ENCODE results near the gene MDM2. TPM values are rescaled to one million over a fixed set of nuclear protein-coding genes. Genes with fewer than 3 reads are reported as not detected.
A peak's percentile ranks its signal among the peaks of the same experiment; 100 is the strongest.

MDM2 gene
- 10 to 100 TPM; 21.9 to 93.4 TPM for polyA plus RNA-seq

DNA sequence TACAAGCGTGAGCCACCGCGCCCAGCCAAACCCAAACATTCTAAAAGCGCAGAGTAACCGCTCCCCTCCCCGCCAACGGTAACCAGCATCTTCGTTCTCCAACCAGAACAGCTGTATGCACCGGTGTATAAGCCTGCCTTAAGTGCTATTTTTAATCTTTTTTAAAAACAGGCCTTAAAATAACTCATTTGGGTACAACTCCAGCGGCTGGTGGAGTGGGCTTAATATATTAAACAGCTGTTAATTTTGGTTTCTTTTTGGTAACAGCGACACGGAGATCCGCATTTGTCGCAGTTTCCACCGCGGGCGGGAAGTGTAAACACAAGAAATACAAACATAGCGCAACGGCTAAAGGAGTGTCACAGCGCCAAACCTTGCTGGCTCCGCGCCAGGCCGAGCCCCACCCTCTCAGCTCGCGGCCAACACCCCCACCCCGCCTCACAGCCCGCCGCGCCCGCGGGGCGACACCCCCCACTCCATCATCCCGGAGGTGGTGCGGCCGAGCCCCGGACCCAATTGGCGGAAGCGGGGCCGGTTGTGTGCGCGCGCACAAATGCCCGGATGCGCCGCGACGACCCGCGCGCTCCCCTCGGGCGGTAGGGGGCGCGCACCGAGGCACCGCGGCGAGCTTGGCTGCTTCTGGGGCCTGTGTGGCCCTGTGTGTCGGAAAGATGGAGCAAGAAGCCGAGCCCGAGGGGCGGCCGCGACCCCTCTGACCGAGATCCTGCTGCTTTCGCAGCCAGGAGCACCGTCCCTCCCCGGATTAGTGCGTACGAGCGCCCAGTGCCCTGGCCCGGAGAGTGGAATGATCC lies at the start of gene MDM2:
Gene MDM2 (plus strand): TSS at position 602 of the 812 bp plus-strand sequence. CDS start 301 bp downstream, outside the sequence.
- H3K9me3 ChIP-seq (ENCODE audit: control insufficient read depth in 2 of 2, insufficient read depth in 1 of 2, low read depth in 1 of 2, low read length in 1 of 2) = no peaks in the 10 kb centered on the region
- 1% methylated on average over 72 of the region's 72 CpGs for WGBS, 2 donors
- H3K27ac ChIP-seq (ENCODE audit: low read depth in 2 of 2, low read length in 1 of 2) = peak within 1 kb of the TSS; percentile 99 to 100
- H3K4me1 ChIP-seq (ENCODE audit: control insufficient read depth in 2 of 2, insufficient read depth in 2 of 2, low read length in 1 of 2) = no peaks in the 10 kb centered on the region
- H3K36me3 ChIP-seq (ENCODE audit: control insufficient read depth in 2 of 2, insufficient read depth in 2 of 2, low read length in 1 of 2) = no peaks in the 10 kb centered on the region
- H3K4me3 ChIP-seq (ENCODE audit: low read depth in 1 of 2, low read length in 2 of 2) = peak within 1 kb of the TSS; percentile 71 to 95
- no peaks in the 10 kb centered on the region for H3K27me3 ChIP-seq (ENCODE audit: control insufficient read depth in 1 of 2, insufficient read depth in 2 of 2, low read length in 2 of 2)

DNA sequence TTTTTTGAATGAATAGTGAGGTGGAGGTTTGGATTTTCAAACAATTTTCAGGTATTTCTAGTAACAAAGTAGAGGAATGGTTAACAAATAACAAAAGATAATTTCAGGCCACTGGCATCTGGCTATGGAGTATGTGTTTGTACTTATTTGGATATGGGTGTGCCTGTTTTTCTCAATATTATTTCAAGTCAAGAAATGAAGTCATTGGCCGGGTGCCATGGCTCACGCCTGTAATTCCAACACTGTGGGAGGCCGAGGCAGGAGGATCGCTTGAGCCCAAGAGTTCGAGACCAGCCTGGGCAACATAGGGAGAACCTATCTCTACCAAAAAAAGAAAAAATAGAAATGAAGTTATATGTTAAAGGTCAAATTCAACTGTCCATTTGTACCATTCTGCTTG lies 48.1 kb upstream of the MDM2 start:
- WGBS, 2 donors = 90 to 92% methylated on average over 5 of the region's 5 CpGs
- H3K27me3 ChIP-seq (ENCODE audit: control insufficient read depth in 1 of 2, insufficient read depth in 2 of 2, low read length in 2 of 2) = no peaks in the 10 kb centered on the region
- H3K36me3 ChIP-seq (ENCODE audit: control insufficient read depth in 2 of 2, insufficient read depth in 2 of 2, low read length in 1 of 2) = peaks cover 3 to 6% of the 10 kb centered on the region in 2 donors
- H3K27ac ChIP-seq (ENCODE audit: low read depth in 2 of 2, low read length in 1 of 2) = no peak overlapping the region
- no peaks in the 10 kb centered on the region for H3K9me3 ChIP-seq (ENCODE audit: control insufficient read depth in 2 of 2, insufficient read depth in 1 of 2, low read depth in 1 of 2, low read length in 1 of 2)
- H3K4me3 ChIP-seq (ENCODE audit: low read depth in 1 of 2, low read length in 2 of 2) = no peak overlapping the region
- peaks cover 0 to 5% of the 10 kb centered on the region in 2 donors for H3K4me1 ChIP-seq (ENCODE audit: control insufficient read depth in 2 of 2, insufficient read depth in 2 of 2, low read length in 1 of 2)

DNA sequence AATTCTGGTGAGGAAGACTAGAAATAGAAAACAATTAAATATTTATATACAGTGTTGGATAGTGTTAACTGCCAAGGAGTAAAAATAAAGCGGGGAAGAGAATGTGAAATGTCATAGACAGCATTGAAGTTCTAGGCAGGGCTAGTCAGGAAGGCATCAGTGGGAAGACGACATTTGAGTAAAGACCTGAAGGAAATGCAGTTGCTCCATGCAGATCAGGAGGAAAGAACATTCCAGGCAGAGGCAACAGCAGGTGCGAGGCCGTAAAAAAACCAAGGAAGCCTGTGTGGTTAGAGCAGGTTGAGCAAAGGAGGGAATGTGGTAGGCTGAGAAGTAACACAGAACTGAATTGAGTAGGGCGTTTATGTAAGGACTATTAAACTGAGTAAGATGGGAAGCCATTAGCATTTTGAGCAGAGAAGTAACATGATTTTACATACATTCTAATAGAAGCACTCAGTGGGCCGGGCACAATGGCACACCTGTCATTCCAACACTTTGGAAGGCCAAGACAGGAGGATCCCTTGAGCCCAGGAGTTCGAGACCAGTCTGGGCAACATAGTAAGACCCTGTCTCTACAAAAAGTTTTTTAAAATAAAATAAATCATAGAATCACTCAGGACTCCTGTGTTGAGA lies 47.1 kb upstream of the MDM2 start:
- Histone ChIP-seq H3K4me3 (ENCODE audit: low read depth in 1 of 2, low read length in 2 of 2) (no peak overlapping the region), H3K27me3 (ENCODE audit: control insufficient read depth in 1 of 2, insufficient read depth in 2 of 2, low read length in 2 of 2) (no peaks in the 10 kb centered on the region), H3K36me3 (ENCODE audit: control insufficient read depth in 2 of 2, insufficient read depth in 2 of 2, low read length in 1 of 2) (peaks cover 3% of the 10 kb centered on the region in 2 donors), H3K27ac (ENCODE audit: low read depth in 2 of 2, low read length in 1 of 2) (no peak overlapping the region), H3K4me1 (ENCODE audit: control insufficient read depth in 2 of 2, insufficient read depth in 2 of 2, low read length in 1 of 2) (peaks cover 0 to 5% of the 10 kb centered on the region in 2 donors), H3K9me3 (ENCODE audit: control insufficient read depth in 2 of 2, insufficient read depth in 1 of 2, low read depth in 1 of 2, low read length in 1 of 2) (no peaks in the 10 kb centered on the region)
- WGBS, 2 donors = 94 to 96% methylated on average over 7 of the region's 7 CpGs

- WGBS, 2 donors = 95 to 96% methylated on average over 3 of the region's 3 CpGs
- Histone ChIP-seq H3K4me3 (ENCODE audit: low read depth in 1 of 2, low read length in 2 of 2) (no peak overlapping the region), H3K4me1 (ENCODE audit: control insufficient read depth in 2 of 2, insufficient read depth in 2 of 2, low read length in 1 of 2) (peaks cover 0 to 5% of the 10 kb centered on the region in 2 donors)
Measured at GRCh38 chr12:68761442-68761812, 46.5 kb upstream of the MDM2 start.

DNA sequence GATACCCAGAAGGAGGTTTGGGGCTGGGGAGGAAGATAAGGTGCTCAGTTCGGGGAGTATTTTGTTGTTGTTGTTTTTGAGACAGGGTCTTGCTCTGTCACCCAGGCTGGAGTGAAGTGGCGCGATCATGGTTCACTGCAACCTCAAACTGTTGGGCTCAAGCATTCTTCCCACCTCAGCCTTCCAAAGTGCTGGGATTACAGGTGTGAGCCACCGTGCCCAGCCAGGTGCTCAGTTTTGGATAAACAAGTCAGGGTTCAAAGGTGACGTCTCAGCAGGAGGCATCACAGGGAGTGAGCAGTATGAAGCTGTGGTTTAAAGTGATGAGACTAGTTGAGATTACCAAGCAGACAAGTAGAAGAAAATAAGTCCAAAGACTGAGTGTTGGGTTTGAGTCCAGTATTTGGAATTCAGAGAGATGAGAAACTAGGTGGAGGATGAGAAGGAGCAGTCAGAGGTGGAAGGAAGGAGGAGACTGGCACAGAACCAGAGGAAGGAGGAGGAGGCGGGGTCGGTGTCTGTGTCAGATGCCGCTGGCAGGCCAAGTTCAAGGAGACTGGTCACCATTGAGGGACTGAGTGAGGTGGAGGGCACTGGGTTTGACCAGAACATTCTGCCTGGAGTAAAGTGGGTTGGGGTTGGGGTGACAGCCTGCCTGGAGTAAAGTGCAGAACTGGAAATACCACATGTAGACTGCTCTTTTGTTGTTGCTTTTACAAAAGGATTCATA lies 45.9 kb upstream of the MDM2 start:
- Histone ChIP-seq H3K4me1 (ENCODE audit: control insufficient read depth in 2 of 2, insufficient read depth in 2 of 2, low read length in 1 of 2) (peaks cover 0 to 5% of the 10 kb centered on the region in 2 donors), H3K9me3 (ENCODE audit: control insufficient read depth in 2 of 2, insufficient read depth in 1 of 2, low read depth in 1 of 2, low read length in 1 of 2) (no peaks in the 10 kb centered on the region), H3K4me3 (ENCODE audit: low read depth in 1 of 2, low read length in 2 of 2) (no peak overlapping the region), H3K36me3 (ENCODE audit: control insufficient read depth in 2 of 2, insufficient read depth in 2 of 2, low read length in 1 of 2) (peaks cover 3% of the 10 kb centered on the region in 2 donors), H3K27ac (ENCODE audit: low read depth in 2 of 2, low read length in 1 of 2) (no peak overlapping the region), H3K27me3 (ENCODE audit: control insufficient read depth in 1 of 2, insufficient read depth in 2 of 2, low read length in 2 of 2) (no peaks in the 10 kb centered on the region)
- 81 to 83% methylated on average over 8 of the region's 8 CpGs for WGBS, 2 donors

More at GRCh38 chr12:68761442-68761812, 46.5 kb upstream of the MDM2 start:
- Histone ChIP-seq H3K27ac (ENCODE audit: low read depth in 2 of 2, low read length in 1 of 2) (no peak overlapping the region), H3K27me3 (ENCODE audit: control insufficient read depth in 1 of 2, insufficient read depth in 2 of 2, low read length in 2 of 2) (no peaks in the 10 kb centered on the region), H3K9me3 (ENCODE audit: control insufficient read depth in 2 of 2, insufficient read depth in 1 of 2, low read depth in 1 of 2, low read length in 1 of 2) (no peaks in the 10 kb centered on the region), H3K36me3 (ENCODE audit: control insufficient read depth in 2 of 2, insufficient read depth in 2 of 2, low read length in 1 of 2) (peaks cover 3% of the 10 kb centered on the region in 2 donors)

GRCh38 chr12:68762691-68763090 lies 45.3 kb upstream of the MDM2 start:
- H3K36me3 ChIP-seq (ENCODE audit: control insufficient read depth in 2 of 2, insufficient read depth in 2 of 2, low read length in 1 of 2) = peaks cover 3% of the 10 kb centered on the region in 2 donors
- no peaks in the 10 kb centered on the region for H3K9me3 ChIP-seq (ENCODE audit: control insufficient read depth in 2 of 2, insufficient read depth in 1 of 2, low read depth in 1 of 2, low read length in 1 of 2)
- no peak overlapping the region for H3K4me3 ChIP-seq (ENCODE audit: low read depth in 1 of 2, low read length in 2 of 2)
- H3K27ac ChIP-seq (ENCODE audit: low read depth in 2 of 2, low read length in 1 of 2) = peak overlapping the region in 1 of 2 donors; percentile 9
- 89 to 95% methylated on average over 3 of the region's 3 CpGs for WGBS, 2 donors
- no peaks in the 10 kb centered on the region for H3K27me3 ChIP-seq (ENCODE audit: control insufficient read depth in 1 of 2, insufficient read depth in 2 of 2, low read length in 2 of 2)
- H3K4me1 ChIP-seq (ENCODE audit: control insufficient read depth in 2 of 2, insufficient read depth in 2 of 2, low read length in 1 of 2) = peaks cover 0 to 5% of the 10 kb centered on the region in 2 donors

DNA sequence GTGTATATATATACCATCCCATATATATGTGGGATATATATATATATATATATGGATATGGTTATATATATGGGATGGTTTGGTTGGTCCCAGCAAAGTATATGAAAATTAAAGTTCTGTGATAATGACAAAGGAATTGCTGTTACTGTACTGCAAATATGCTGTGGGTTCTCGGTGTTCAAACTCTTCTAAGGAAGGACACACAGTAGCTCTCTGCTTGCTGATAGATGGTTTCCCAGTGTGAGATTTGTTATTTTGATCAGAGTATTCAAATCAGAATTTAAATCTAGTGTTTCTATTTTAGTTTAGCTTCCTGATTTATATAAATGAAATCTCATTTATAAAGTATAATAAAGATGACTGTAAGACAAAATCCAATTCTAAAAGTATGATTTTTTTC lies 42.3 kb upstream of the MDM2 start:
- H3K27me3 ChIP-seq (ENCODE audit: control insufficient read depth in 1 of 2, insufficient read depth in 2 of 2, low read length in 2 of 2) = no peaks in the 10 kb centered on the region
- no peaks in the 10 kb centered on the region for H3K9me3 ChIP-seq (ENCODE audit: control insufficient read depth in 2 of 2, insufficient read depth in 1 of 2, low read depth in 1 of 2, low read length in 1 of 2)
- H3K4me3 ChIP-seq (ENCODE audit: low read depth in 1 of 2, low read length in 2 of 2) = no peak overlapping the region
- H3K4me1 ChIP-seq (ENCODE audit: control insufficient read depth in 2 of 2, insufficient read depth in 2 of 2, low read length in 1 of 2) = peaks cover 0 to 5% of the 10 kb centered on the region in 2 donors
- H3K27ac ChIP-seq (ENCODE audit: low read depth in 2 of 2, low read length in 1 of 2) = no peak overlapping the region
- H3K36me3 ChIP-seq (ENCODE audit: control insufficient read depth in 2 of 2, insufficient read depth in 2 of 2, low read length in 1 of 2) = peaks cover 3% of the 10 kb centered on the region in 2 donors
- WGBS, 2 donors = 97% methylated on average over 1 of the region's 1 CpG

DNA sequence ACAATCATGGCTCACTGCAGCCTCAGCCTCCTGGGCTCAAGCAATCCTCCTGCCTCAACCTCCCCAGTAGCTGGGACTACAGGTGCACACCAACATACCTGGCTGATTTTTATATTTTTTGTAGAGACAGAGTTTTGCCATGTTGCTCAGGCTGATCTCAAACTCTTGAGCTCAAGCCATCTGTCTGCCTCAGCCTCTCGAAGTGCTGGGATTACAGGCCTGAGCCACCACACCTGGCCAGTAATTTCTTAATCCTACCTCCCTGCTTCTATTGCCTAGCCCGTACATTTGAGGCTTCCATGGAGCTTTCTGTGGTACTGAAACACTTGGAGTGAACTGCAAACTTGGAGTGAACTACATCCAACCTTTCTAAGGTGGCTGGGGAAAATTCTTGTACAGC lies 41.3 kb upstream of the MDM2 start:
- no peak overlapping the region for H3K27ac ChIP-seq (ENCODE audit: low read depth in 2 of 2, low read length in 1 of 2)
- H3K27me3 ChIP-seq (ENCODE audit: control insufficient read depth in 1 of 2, insufficient read depth in 2 of 2, low read length in 2 of 2) = no peaks in the 10 kb centered on the region
- H3K4me1 ChIP-seq (ENCODE audit: control insufficient read depth in 2 of 2, insufficient read depth in 2 of 2, low read length in 1 of 2) = peaks cover 0 to 5% of the 10 kb centered on the region in 2 donors
- no peak overlapping the region for H3K4me3 ChIP-seq (ENCODE audit: low read depth in 1 of 2, low read length in 2 of 2)
- H3K36me3 ChIP-seq (ENCODE audit: control insufficient read depth in 2 of 2, insufficient read depth in 2 of 2, low read length in 1 of 2) = peaks cover 3% of the 10 kb centered on the region in 2 donors
- WGBS, 2 donors = 80 to 87% methylated on average over 2 of the region's 2 CpGs
- no peaks in the 10 kb centered on the region for H3K9me3 ChIP-seq (ENCODE audit: control insufficient read depth in 2 of 2, insufficient read depth in 1 of 2, low read depth in 1 of 2, low read length in 1 of 2)

GRCh38 chr12:68767191-68767590 lies 40.8 kb upstream of the MDM2 start:
- no peak overlapping the region for H3K4me3 ChIP-seq (ENCODE audit: low read depth in 1 of 2, low read length in 2 of 2)
- H3K27ac ChIP-seq (ENCODE audit: low read depth in 2 of 2, low read length in 1 of 2) = no peak overlapping the region
- H3K27me3 ChIP-seq (ENCODE audit: control insufficient read depth in 1 of 2, insufficient read depth in 2 of 2, low read length in 2 of 2) = no peaks in the 10 kb centered on the region
- H3K4me1 ChIP-seq (ENCODE audit: control insufficient read depth in 2 of 2, insufficient read depth in 2 of 2, low read length in 1 of 2) = peaks cover 0 to 4% of the 10 kb centered on the region in 2 donors
- WGBS, 2 donors = 94 to 98% methylated on average over 7 of the region's 7 CpGs
- H3K9me3 ChIP-seq (ENCODE audit: control insufficient read depth in 2 of 2, insufficient read depth in 1 of 2, low read depth in 1 of 2, low read length in 1 of 2) = no peaks in the 10 kb centered on the region
- peaks cover 3% of the 10 kb centered on the region in 2 donors for H3K36me3 ChIP-seq (ENCODE audit: control insufficient read depth in 2 of 2, insufficient read depth in 2 of 2, low read length in 1 of 2)

Measured in esophagus (tissue), 2 donors.